Measurements from ENCODE around the gene IL9. TPM values are rescaled to one million over a fixed set of nuclear protein-coding genes. Genes with fewer than 3 reads are reported as not detected.

IL9 gene
- total and polyA plus RNA-seq, 2 of the 4 experiments (the other 2 are of a cell fraction) = not detected

GRCh38 chr5:135913713-135914626 is 18.3 kb upstream of the IL9 start:
- H2AK9ac ChIP-seq (replicated peaks; ENCODE audit: low read depth, low read length, poor library complexity) = no peak overlapping the region
- H4K5ac ChIP-seq (ENCODE audit: low read depth, low read length) = no peak overlapping the region
- no peak overlapping the region for H3K14ac ChIP-seq (replicated peaks; ENCODE audit: low read depth, low read length)
- H3K18ac ChIP-seq (ENCODE audit: low read depth, low read length) = no peak overlapping the region
- dilution Hi-C loops (cut with HindIII; ENCODE audit: low sequenced_read_pairs, unreplicated experiment) = no loop called here
- H3K36me3 ChIP-seq (ENCODE audit: control insufficient read depth, insufficient read depth, low read length) = no peaks in the 10 kb centered on the region
- in situ Hi-C loops (cut with MboI; ENCODE audit: low sequenced_read_pairs) = no loop called here
- DNase-seq (no peak), ATAC-seq (ENCODE audit: low read depth) (no peak)
- no peak overlapping the region for H4K8ac ChIP-seq (ENCODE audit: low read depth in 2 of 2, low read length in 2 of 2)
- H2BK20ac ChIP-seq (ENCODE audit: low read depth, low read length) = no peak overlapping the region
- H3K4ac ChIP-seq (ENCODE audit: low read depth, low read length) = no peak overlapping the region
- ChIA-PET POLR2A (ENCODE audit: unreplicated experiment) (no interaction called here), CTCF (no interaction called here)
- H3K4me1 ChIP-seq (ENCODE audit: control insufficient read depth, insufficient read depth, low read length) = no peaks in the 10 kb centered on the region
- no peak overlapping the region for H2BK15ac ChIP-seq (ENCODE audit: low read depth, low read length)
- no peak overlapping the region for H2AFZ ChIP-seq (replicated peaks; ENCODE audit: low read length, poor library complexity)
- peaks cover 41% of the 10 kb centered on the region for H3K27me3 ChIP-seq (ENCODE audit: control insufficient read depth, insufficient read depth, low read length)
- no peaks in the 10 kb centered on the region for H3K9me1 ChIP-seq (ENCODE audit: insufficient read depth, low read length)
- H4K20me1 ChIP-seq (ENCODE audit: insufficient read depth, low read length) = no peaks in the 10 kb centered on the region
- H3K27ac ChIP-seq (ENCODE audit: insufficient read depth, low read length) = no peak overlapping the region
- H3K23ac ChIP-seq (ENCODE audit: low read depth, low read length) = no peak overlapping the region
- no peak overlapping the region; the same call in 1 of the 2 replicates for H3K56ac ChIP-seq (ENCODE audit: extremely low read depth, insufficient read depth, low read length)
- no peak overlapping the region for H4K91ac ChIP-seq (ENCODE audit: insufficient read depth, low read depth, low read length)
- H3K79me1 ChIP-seq (ENCODE audit: low read depth in 1 of 2, low read length in 2 of 2) = no peaks in the 10 kb centered on the region
- intact Hi-C loops (cut with micrococcal nuclease) = no loop called here
- no peak overlapping the region for H2AK5ac ChIP-seq (ENCODE audit: low read depth, low read length)
- BruUV-seq (replicated peaks) = no TSS peak
- H3K9me3 ChIP-seq (ENCODE audit: control insufficient read depth, insufficient read depth, low read length) = no peaks in the 10 kb centered on the region
- H2BK5ac ChIP-seq (ENCODE audit: low read depth, low read length, poor library complexity, severe bottlenecking) = no peak overlapping the region
- H3K9ac ChIP-seq (ENCODE audit: low read depth, low read length) = no peak overlapping the region
- H3K4me2 ChIP-seq (ENCODE audit: low read depth, low read length) = no peak overlapping the region
- H3K4me3 ChIP-seq (ENCODE audit: insufficient read depth, low read depth, low read length) = no peak overlapping the region
- WGBS, 2 experiments (ENCODE audit: extremely low coverage in 2 of 2, insufficient read length in 1 of 2) = 7% methylated on average over 2 of the region's 4 CpGs; no CpG with 5 or more reads in 1 of the 2 experiments
- no peak overlapping the region for H2BK120ac ChIP-seq (ENCODE audit: low read depth, low read length)
- TF ChIP-seq ELK1 (IDR thresholded peaks at IDR 0.05; ENCODE audit: borderline replicate concordance, low read depth, low read length) (no peak), NFE2L2 (IDR thresholded peaks at IDR 0.05; ENCODE audit: low read depth, low read length) (no peak), SMC3 (IDR thresholded peaks at IDR 0.05; ENCODE audit: low read depth, low read length) (no peak), POLR2A (IDR thresholded peaks at IDR 0.05; ENCODE audit: low read depth, low read length) (no peak), RFX5 (IDR thresholded peaks at IDR 0.05; ENCODE audit: low read depth, low read length) (no peak), MAFK (IDR thresholded peaks at IDR 0.05; ENCODE audit: low read depth, low read length) (no peak), CHD1 (IDR thresholded peaks at IDR 0.05; ENCODE audit: low read depth, low read length) (no peak), CTCF (conservative IDR thresholded peaks at IDR 0.05; ENCODE audit: low read depth, low read length) (no peak), CEBPB (IDR thresholded peaks at IDR 0.05; ENCODE audit: low read depth, low read length) (no peak), RAD21 (IDR thresholded peaks at IDR 0.05; ENCODE audit: low read length) (no peak), MAZ (IDR thresholded peaks at IDR 0.05; ENCODE audit: borderline replicate concordance, low read depth, low read length) (no peak), RCOR1 (IDR thresholded peaks at IDR 0.05; ENCODE audit: insufficient replicate concordance, low read length) (no peak), MXI1 (IDR thresholded peaks at IDR 0.05; ENCODE audit: borderline replicate concordance, low read depth, low read length) (no peak), USF2 (IDR thresholded peaks at IDR 0.05; ENCODE audit: low read depth, low read length) (no peak), BHLHE40 (IDR thresholded peaks at IDR 0.05; ENCODE audit: low read depth, low read length) (no peak)

Measured in IMR-90 (cell line).